ENCODE data around the gene USP6NL. TPM values are rescaled to one million over a fixed set of nuclear protein-coding genes. Genes with fewer than 3 reads are reported as not detected.

The USP6NL gene
- total and polyA plus RNA-seq, 2 of the 8 experiments (the other 6 are each of a cell fraction or from before 2014, with no cell fraction given), result 10.9 to 28.8 TPM

GRCh38 chr10:11465406-11465805 lies 146.0 kb downstream of the USP6NL start (continued):
- TF ChIP-seq CHD7 (IDR thresholded peaks at IDR 0.05; ENCODE audit: insufficient replicate concordance, low read length) (no peak), CTBP2 (IDR thresholded peaks at IDR 0.05; ENCODE audit: borderline replicate concordance, insufficient read depth, insufficient read length, low read length) (no peak), SRF (IDR thresholded peaks at IDR 0.05; ENCODE audit: low read depth, low read length) (no peak), ATF2 (IDR thresholded peaks at IDR 0.05; ENCODE audit: low read length) (no peak)
